HepG2 (cell line): ENCODE results near the gene LTV1. TPM values are rescaled to one million over a fixed set of nuclear protein-coding genes. Genes with fewer than 3 reads are reported as not detected.

Experiments used
- ATAC-seq: fragments of 200-7000 bp; cut with Tn5 transposase; 3 replicates; pipeline ENCODE4 v1.9.1; 2020; ENCODE audit warnings: mild to moderate bottlenecking, moderate library complexity
- BruUV-seq: library from RNA; stranded (reverse); fragments of 400-500 nt; replicated peaks from 2 replicates; lab custom pipeline; 2021; lab: Mats Ljungman, UMichigan
- CTCF ChIA-PET: fragments of 300-600 bp; formaldehyde crosslinking; extraction: SDS; loops from one replicate; lab custom pipeline; 2021; ENCODE audit warnings: low total read pairs, inconsistent platforms, low intra/inter-chr PET ratio; lab: Yijun Ruan, JAX
- POLR2A ChIA-PET: fragments of 350-600 bp; sonication (Branson Sonifier 250); formaldehyde crosslinking; loops from one replicate; lab custom pipeline; 2020; ENCODE audit warnings: antibody characterized with exemption, inconsistent platforms; lab: Yijun Ruan, JAX
- DNase-seq: peaks from one replicate; pipeline ENCODE4 v3.0.0-alpha.2; 2015; ENCODE audit warnings: low spot score
- FAIRE-seq: peaks from 3 replicates; lab custom pipeline; 2011; peaks lifted over from hg19 to GRCh38; lab: Jason Lieb, UNC
- H2AFZ ChIP-seq: one replicate; pipeline ENCODE4 v1.6.1; 2011; ENCODE audit warnings: low read length, inconsistent platforms
- H3K27ac ChIP-seq: fragments of 300-600 bp; 3 replicates; pipeline ENCODE4 v1.8.0; 2011; ENCODE audit warnings: mixed run types, mild to moderate bottlenecking, mixed read lengths, low read length, inconsistent platforms; ENCODE audit not compliant: insufficient read depth; ENCODE audit errors: extremely low read length
- H3K27me3 ChIP-seq, 2 experiments: fragments of 200-600 bp in 1 of 2; 2 replicates in 1 of 2; 3 replicates in 1 of 2; pipeline versions ENCODE4 v1.6.0 to v1.8.0; 2011; ENCODE audit warnings: low read length in 2 of 2, mild to moderate bottlenecking in 2 of 2, moderate library complexity in 2 of 2, inconsistent platforms in 1 of 2; ENCODE audit not compliant: insufficient read depth in 2 of 2, control insufficient read depth in 1 of 2
- H3K36me3 ChIP-seq, 2 experiments: fragments of 200-600 bp in 1 of 2; replicated peaks in 1 of 2; 2 replicates in 1 of 2; 3 replicates in 1 of 2; pipeline versions ENCODE4 v1.5.1 to v1.8.0; 2011; ENCODE audit warnings: low read length in 2 of 2, inconsistent platforms in 1 of 2; ENCODE audit not compliant: insufficient read depth in 2 of 2, control insufficient read depth in 1 of 2
- H3K4me1 ChIP-seq: 2 replicates; pipeline ENCODE4 v1.5.1; 2012; ENCODE audit warnings: low read length, inconsistent platforms; ENCODE audit not compliant: insufficient read depth
- H3K4me2 ChIP-seq: 2 replicates; pipeline ENCODE4 v1.6.0; 2011; ENCODE audit warnings: low read depth, low read length, inconsistent platforms
- H3K4me3 ChIP-seq, 3 experiments: fragments of 200-600 bp in 1 of 3; sonication (generic), shearing (Covaris generic) in 1 of 3; replicated peaks in 1 of 3; 2 replicates each; pipeline ENCODE4 v1.5.1; 2011 to 2016; ENCODE audit warnings: low read length in 3 of 3, inconsistent platforms in 2 of 3, low read depth in 2 of 3, mild to moderate bottlenecking in 2 of 3, control low read depth in 1 of 3, mixed read lengths in 1 of 3; ENCODE audit not compliant: insufficient read depth in 1 of 3
- H3K79me2 ChIP-seq: one replicate; pipeline ENCODE4 v1.6.1; 2011; ENCODE audit warnings: low read length, inconsistent platforms; ENCODE audit not compliant: insufficient read depth
- H3K9ac ChIP-seq: 2 replicates; pipeline ENCODE4 v1.6.0; 2011; ENCODE audit warnings: mild to moderate bottlenecking, low read depth, low read length, inconsistent platforms; ENCODE audit not compliant: insufficient read depth
- H3K9me3 ChIP-seq: 2 replicates; pipeline ENCODE4 v1.5.1; 2012; ENCODE audit warnings: mild to moderate bottlenecking, low read length
- H4K20me1 ChIP-seq: 2 replicates; pipeline ENCODE4 v1.6.0; 2011; ENCODE audit warnings: inconsistent platforms, mild to moderate bottlenecking, low read length, moderate library complexity; ENCODE audit not compliant: insufficient read depth
- GPN1 ChIP-seq: sonication (generic); formaldehyde crosslinking; IDR thresholded peaks from 2 replicates; pipeline ENCODE4 v1.5.1; 2020; ENCODE audit warnings: missing genetic modification reagents, borderline replicate concordance
- KDM5B ChIP-seq: sonication (generic); formaldehyde crosslinking; IDR thresholded peaks from 2 replicates; pipeline ENCODE4 v1.4.0; 2020; ENCODE audit warnings: missing genetic modification reagents, mild to moderate bottlenecking, borderline replicate concordance
- MNT ChIP-seq: fragments of 450-650 bp; IDR thresholded peaks from 2 replicates; pipeline ENCODE4 v1.6.1; 2016
- MZF1 ChIP-seq: sonication (generic); formaldehyde crosslinking; IDR thresholded peaks from 2 replicates; pipeline ENCODE4 v1.8.1; 2023; ENCODE audit warnings: mild to moderate bottlenecking, missing genetic modification reagents, borderline replicate concordance
- NFIC ChIP-seq: IDR thresholded peaks from 2 replicates; pipeline ENCODE4 v1.6.1; 2012; ENCODE audit warnings: mild to moderate bottlenecking, low read length, inconsistent platforms
- PATZ1 ChIP-seq: sonication (generic); formaldehyde crosslinking; IDR thresholded peaks from 2 replicates; pipeline ENCODE4 v1.4.0; 2020; ENCODE audit warnings: missing genetic modification reagents
- TCF12 ChIP-seq, 2 experiments: fragments of 450-650 bp in 1 of 2; sonication (generic) in 1 of 2; formaldehyde crosslinking in 1 of 2; IDR thresholded peaks; 2 replicates each; pipeline versions ENCODE4 v1.6.1 to v1.8.0; 2017 to 2022; ENCODE audit warnings: antibody characterized with exemption in 1 of 2, mild to moderate bottlenecking in 1 of 2, missing genetic modification reagents in 1 of 2, moderate library complexity in 1 of 2
- TMF1 ChIP-seq: sonication (generic); formaldehyde crosslinking; IDR thresholded peaks from 2 replicates; pipeline ENCODE4 v1.8.1; 2022; ENCODE audit warnings: low read depth, missing genetic modification reagents
- U2AF2 ChIP-seq: fragments of 200-400 bp; formaldehyde crosslinking; IDR thresholded peaks from 2 replicates; pipeline ENCODE4 v1.6.1; 2017; ENCODE audit warnings: low read depth, mild to moderate bottlenecking, low read length
- ZBTB43 ChIP-seq: sonication (generic); formaldehyde crosslinking; conservative IDR thresholded peaks from 2 replicates; pipeline ENCODE4 v1.4.0; 2020; ENCODE audit warnings: missing genetic modification reagents
- ZFAT ChIP-seq: sonication (generic); formaldehyde crosslinking; conservative IDR thresholded peaks from 2 replicates; pipeline ENCODE4 v1.8.1; 2023; ENCODE audit warnings: missing genetic modification reagents, inconsistent platforms
- ZFY ChIP-seq: sonication (generic); formaldehyde crosslinking; IDR thresholded peaks from 2 replicates; pipeline ENCODE4 v1.4.0; 2020; ENCODE audit warnings: missing genetic modification reagents
- ZNF33A ChIP-seq: sonication (generic); formaldehyde crosslinking; IDR thresholded peaks from 2 replicates; pipeline ENCODE4 v1.5.1; 2020; ENCODE audit warnings: missing genetic modification reagents, mild to moderate bottlenecking, moderate library complexity, borderline replicate concordance
- ZNF576 ChIP-seq: sonication (generic); formaldehyde crosslinking; IDR thresholded peaks from 2 replicates; pipeline ENCODE4 v1.4.0; 2020; ENCODE audit warnings: mild to moderate bottlenecking, missing genetic modification reagents
- ZNF674 ChIP-seq: sonication (generic); formaldehyde crosslinking; IDR thresholded peaks from 2 replicates; pipeline ENCODE4 v1.5.0; 2020; ENCODE audit warnings: low read depth, mild to moderate bottlenecking, missing genetic modification reagents
- WGBS: methylation state at CpG from one replicate; pipeline ENCODE4 v1.1.6; 2017; ENCODE audit warnings: low lambda C conversion rate; 5-methylcytosine and 5-hydroxymethylcytosine counted together
- in situ Hi-C: cut with HindIII; loops from 2 replicates; pipeline ENCODE4 v1.10.0; 2017; ENCODE audit warnings: low pct_unique_long_range_greater_than_20kb; ENCODE audit not compliant: extremely low pct_ligation_motif_present
- intact Hi-C: fragments of 100-400 bp; cut with micrococcal nuclease; formaldehyde crosslinking; loops from one replicate; pipeline ENCODE4 v1.10.0; 2022; ENCODE audit not compliant: unreplicated experiment
- polyA plus RNA-seq, 8 experiments: library from polyadenylated mRNA; depleted of rRNA in 3 of 8; stranded (reverse) in 7 of 8; unstranded in 1 of 8; fragments of >200 nt; fragmentation: Illumina TruSeq in 4 of 8; extraction: Trizol in 4 of 8; gene quantifications; 2 replicates each; pipeline versions ENCODE4 v1.2.1 to v1.2.3, GENCODE V29; 2011 to 2016; ENCODE audit warnings: low read depth in 4 of 8, missing spikeins in 1 of 8, mixed read lengths in 1 of 8; ENCODE audit not compliant: insufficient read depth in 1 of 8
- total RNA-seq, 5 experiments: library from RNA; depleted of rRNA; stranded (reverse); fragments of >200 nt; fragmentation: Illumina TruSeq; extraction: Trizol; gene quantifications; 2 replicates each; pipeline ENCODE4 v1.2.3, GENCODE V29; 2016; ENCODE audit warnings: low read depth in 1 of 5

Gene LTV1
- total and polyA plus RNA-seq, 2 of the 13 experiments (the other 11 are each of a cell fraction or from before 2014, with no cell fraction given) = 21.1 to 85.8 TPM

GRCh38 chr6:143842461-143842901, 657 bp upstream of the LTV1 start:
- H3K9ac ChIP-seq = peak overlapping the region; percentile 98
- FAIRE-seq = no peak
- TF ChIP-seq ZBTB43 (no peak), TMF1 (CRISPR knock-in tag) (no peak), ZNF33A (CRISPR knock-in tag) (0 out of 2 replicates have a peak, but pooled peaks have one; percentile 15), NFIC (0 out of 2 replicates have a peak, but pooled peaks have one; percentile 1), MZF1 (CRISPR knock-in tag) (no peak), GPN1 (CRISPR knock-in tag) (no peak), ZNF674 (CRISPR knock-in tag) (no peak), TCF12 (IDR thresholded peaks at IDR 0.05) (no peak), TCF12 (CRISPR knock-in tag; IDR thresholded peaks at IDR 0.05) (no peak), ZFY (CRISPR knock-in tag) (no peak), KDM5B (no peak), PATZ1 (CRISPR knock-in tag) (no peak), ZNF576 (CRISPR knock-in tag) (no peak), U2AF2 (no peak), MNT (no peak), ZFAT (0 out of 2 replicates have a peak, but pooled peaks have one; percentile 7)
- TF ChIP-seq, all 625 proteins: peak for 3
- in situ Hi-C loops = loop anchor here (5.0 kb wide), 2 partner anchors 165 to 265 kb away; partner anchors contain the start of gene PHACTR2
- ChIA-PET CTCF (no interaction called here), POLR2A (interaction anchor here (0.8 to 3.1 kb wide), 28 partner anchors 8 to 784 kb away, joined by 3 to 48 read pairs (median 4); partner anchors contain the start of genes ADAT2, FUCA2, PEX3 and ZC2HC1B)
- peaks cover 8 to 25% of the 10 kb centered on the region in 2 experiments for H3K36me3 ChIP-seq
- DNase-seq = no peak
- ATAC-seq = no peak
- BruUV-seq = TSS peak; percentile 99
- H3K27ac ChIP-seq = peak overlapping the region; percentile 95
- peaks cover 43% of the 10 kb centered on the region for H3K4me1 ChIP-seq
- H3K4me3 ChIP-seq = peak overlapping the region; percentile 71 to 88 (median 82)
- H3K9me3 ChIP-seq = no peaks in the 10 kb centered on the region
- no peaks in the 10 kb centered on the region for H4K20me1 ChIP-seq
- peak overlapping the region; percentile 79 for H2AFZ ChIP-seq
- 4% methylated on average over 7 of the region's 7 CpGs for WGBS
- H3K4me2 ChIP-seq = peak overlapping the region; percentile 87
- no peaks in the 10 kb centered on the region; a peak in 1 of 5 replicates for H3K27me3 ChIP-seq
- H3K79me2 ChIP-seq = peaks cover 27% of the 10 kb centered on the region
- intact Hi-C loops = loop anchor here (5.0 kb wide), 2 partner anchors 150 to 165 kb away; partner anchors contain the start of gene PHACTR2
